GM10266 (cell line): ENCODE data around the gene BHLHA15.

Experiments used
- DNase-seq: peaks from one replicate; pipeline ENCODE4 v3.0.0; 2012; ENCODE audit errors: extremely low spot score
- TF ChIP-seq, protein P1 (sequence below): IDR thresholded peaks from 2 replicates; pipeline ENCODE4 v1.5.1; 2012; ENCODE audit warnings: mild to moderate bottlenecking, low read depth; ENCODE audit not compliant: control insufficient read depth, insufficient read depth; ENCODE audit errors: missing control alignments

The BHLHA15 gene

GRCh38 chr7:98186452-98187137, 24.6 kb upstream of the BHLHA15 start:
- no peak for DNase-seq
- TF ChIP-seq, protein P1, sequence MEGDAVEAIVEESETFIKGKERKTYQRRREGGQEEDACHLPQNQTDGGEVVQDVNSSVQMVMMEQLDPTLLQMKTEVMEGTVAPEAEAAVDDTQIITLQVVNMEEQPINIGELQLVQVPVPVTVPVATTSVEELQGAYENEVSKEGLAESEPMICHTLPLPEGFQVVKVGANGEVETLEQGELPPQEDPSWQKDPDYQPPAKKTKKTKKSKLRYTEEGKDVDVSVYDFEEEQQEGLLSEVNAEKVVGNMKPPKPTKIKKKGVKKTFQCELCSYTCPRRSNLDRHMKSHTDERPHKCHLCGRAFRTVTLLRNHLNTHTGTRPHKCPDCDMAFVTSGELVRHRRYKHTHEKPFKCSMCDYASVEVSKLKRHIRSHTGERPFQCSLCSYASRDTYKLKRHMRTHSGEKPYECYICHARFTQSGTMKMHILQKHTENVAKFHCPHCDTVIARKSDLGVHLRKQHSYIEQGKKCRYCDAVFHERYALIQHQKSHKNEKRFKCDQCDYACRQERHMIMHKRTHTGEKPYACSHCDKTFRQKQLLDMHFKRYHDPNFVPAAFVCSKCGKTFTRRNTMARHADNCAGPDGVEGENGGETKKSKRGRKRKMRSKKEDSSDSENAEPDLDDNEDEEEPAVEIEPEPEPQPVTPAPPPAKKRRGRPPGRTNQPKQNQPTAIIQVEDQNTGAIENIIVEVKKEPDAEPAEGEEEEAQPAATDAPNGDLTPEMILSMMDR, result no peak

DNA sequence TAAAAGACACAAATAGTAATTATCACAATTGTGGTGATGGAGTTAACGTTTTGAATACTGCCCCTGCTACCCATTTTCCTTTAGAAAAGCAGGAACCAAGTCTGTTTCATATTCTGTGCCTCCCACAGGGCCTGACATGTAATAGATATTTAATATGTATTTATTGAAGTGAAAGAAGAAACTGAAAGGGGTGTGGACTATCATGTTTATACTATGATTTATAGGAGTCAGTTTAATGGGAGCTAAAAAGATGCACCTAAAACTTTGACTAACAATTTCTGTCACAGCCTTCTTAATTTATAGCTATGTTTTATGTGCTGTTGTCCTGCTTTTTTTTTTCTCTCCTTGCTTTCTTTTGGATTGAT, 24.1 kb upstream of the BHLHA15 start:
- no peak for DNase-seq
- TF ChIP-seq, protein P1, result no peak

- DNase-seq, result no peak
- TF ChIP-seq, protein P1, result no peak
Measured at GRCh38 chr7:98189559-98189958, 21.7 kb upstream of the BHLHA15 start.

DNA sequence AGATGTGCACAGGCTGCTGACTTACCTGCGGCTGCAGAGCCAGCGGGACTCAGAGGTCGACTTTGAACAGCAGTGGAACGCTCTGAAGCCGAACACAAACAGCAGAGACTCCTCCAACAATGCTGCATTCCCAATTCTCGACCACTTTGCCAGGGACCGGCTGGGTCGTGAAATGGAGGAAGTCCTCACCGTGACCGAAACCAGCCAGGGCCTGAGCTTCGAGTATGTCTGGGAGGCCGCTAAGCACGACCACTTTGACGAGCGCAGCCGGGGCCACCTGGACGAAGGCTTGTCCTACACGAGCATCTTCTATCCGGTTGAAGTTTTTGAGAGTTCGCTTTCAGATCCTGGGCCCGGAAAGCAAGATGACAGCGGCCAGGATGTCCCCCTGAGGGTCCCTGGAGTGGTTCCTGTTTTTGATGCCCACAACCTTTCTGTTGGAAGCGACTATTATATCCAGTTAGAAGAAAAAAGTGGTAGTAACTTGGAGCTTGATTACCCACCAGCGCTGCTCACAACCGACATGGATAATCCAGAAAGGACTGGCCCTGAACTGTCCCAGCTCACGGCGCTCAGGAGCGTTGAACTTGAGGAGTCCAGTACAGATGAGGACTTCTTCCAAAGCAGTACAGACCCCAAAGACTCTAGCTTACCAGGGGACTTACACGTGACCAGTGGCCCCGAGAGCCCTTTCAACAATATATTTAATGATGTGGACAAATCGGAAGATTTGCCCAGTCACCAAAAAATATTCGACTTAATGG, 19.4 kb upstream of the BHLHA15 start:
- no peak for DNase-seq
- TF ChIP-seq, protein P1, result no peak

GRCh38 chr7:98192781-98193457, 18.3 kb upstream of the BHLHA15 start:
- no peak for DNase-seq
- TF ChIP-seq, protein P1, result no peak

- no peak for DNase-seq
Measured at GRCh38 chr7:98193474-98194180, 17.6 kb upstream of the BHLHA15 start.

More at GRCh38 chr7:98193474-98194180, 17.6 kb upstream of the BHLHA15 start:
- TF ChIP-seq, protein P1, result no peak
